ENCODE data around the gene CLDN9.

Gene CLDN9

GRCh38 chr16:3047387-3047720, 34.6 kb downstream of the CLDN9 start:
- H3K9me3 ChIP-seq (ENCODE audit: control insufficient read depth, insufficient read depth, low read length) = no peaks in the 10 kb centered on the region
- no peaks in the 10 kb centered on the region for H3K79me2 ChIP-seq (ENCODE audit: control insufficient read depth, low read length)
- TF ChIP-seq EZH2phosphoT487 (IDR thresholded peaks at IDR 0.05; ENCODE audit: borderline replicate concordance, low read length) = no peak
- TF ChIP-seq CTCF (IDR thresholded peaks at IDR 0.05; ENCODE audit: low read depth, low read length, poor library complexity, severe bottlenecking) = no peak
- H3F3A ChIP-seq (ENCODE audit: control insufficient read depth, insufficient read depth) = peaks cover 12% of the 10 kb centered on the region; the same call in 1 of the 2 replicates
- H3K4me2 ChIP-seq (ENCODE audit: low read length) = no peak overlapping the region
- no peak overlapping the region for H3K4me3 ChIP-seq (ENCODE audit: low read length)
- H3K27ac ChIP-seq (ENCODE audit: low read depth, low read length) = no peak overlapping the region
- no peaks in the 10 kb centered on the region for H3K9me2 ChIP-seq (replicated peaks; ENCODE audit: control insufficient read depth, low read length)
- H3K27me3 ChIP-seq (ENCODE audit: control insufficient read depth, low read length) = peaks cover 22% of the 10 kb centered on the region
- H3K36me3 ChIP-seq (ENCODE audit: control insufficient read depth, low read length) = no peaks in the 10 kb centered on the region
- H3K4me1 ChIP-seq (ENCODE audit: control insufficient read depth, low read length) = peaks cover 41% of the 10 kb centered on the region
- H4K20me1 ChIP-seq (ENCODE audit: control insufficient read depth, insufficient read depth, low read depth, low read length) = no peaks in the 10 kb centered on the region

DNA sequence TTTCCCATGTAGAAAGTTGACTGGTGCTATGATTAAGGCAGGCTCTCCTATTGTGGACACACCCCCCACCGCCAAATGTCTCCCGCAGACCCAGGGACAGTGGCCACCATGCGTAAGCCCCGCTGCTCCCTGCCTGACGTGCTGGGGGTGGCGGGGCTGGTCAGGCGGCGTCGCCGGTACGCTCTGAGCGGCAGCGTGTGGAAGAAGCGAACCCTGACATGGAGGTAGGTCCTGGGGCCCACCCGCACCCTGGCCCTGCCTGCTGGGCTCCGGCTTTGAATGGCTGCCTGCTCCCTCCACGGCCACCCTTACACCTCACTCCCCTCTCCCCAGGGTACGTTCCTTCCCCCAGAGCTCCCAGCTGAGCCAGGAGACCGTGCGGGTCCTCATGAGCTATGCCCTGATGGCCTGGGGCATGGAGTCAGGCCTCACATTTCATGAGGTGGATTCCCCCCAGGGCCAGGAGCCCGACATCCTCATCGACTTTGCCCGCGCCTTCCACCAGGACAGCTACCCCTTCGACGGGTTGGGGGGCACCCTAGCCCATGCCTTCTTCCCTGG, 37.3 kb downstream of the CLDN9 start:
- TF ChIP-seq EZH2phosphoT487 (IDR thresholded peaks at IDR 0.05; ENCODE audit: borderline replicate concordance, low read length) = no peak
- TF ChIP-seq CTCF (IDR thresholded peaks at IDR 0.05; ENCODE audit: low read depth, low read length, poor library complexity, severe bottlenecking) = no peak
- H4K20me1 ChIP-seq (ENCODE audit: control insufficient read depth, insufficient read depth, low read depth, low read length) = no peaks in the 10 kb centered on the region

DNA sequence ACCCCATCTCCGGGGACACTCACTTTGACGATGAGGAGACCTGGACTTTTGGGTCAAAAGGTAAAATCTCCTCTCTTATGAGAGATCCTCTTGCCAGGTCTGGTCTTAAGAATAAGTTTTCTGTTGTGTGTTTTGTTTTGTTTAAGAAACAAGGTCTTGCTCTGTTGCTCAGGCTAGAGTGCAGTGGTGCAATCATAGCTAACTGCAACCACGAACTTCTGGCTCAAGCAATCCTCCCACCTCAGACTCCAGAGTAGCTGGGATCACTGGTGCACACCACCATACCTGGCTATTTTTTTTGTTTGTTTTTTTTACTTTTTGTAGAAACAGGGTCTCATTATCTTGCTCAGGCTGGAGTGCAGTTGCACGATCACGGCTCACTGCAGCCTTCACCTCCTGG, 37.8 kb downstream of the CLDN9 start:
- no peaks in the 10 kb centered on the region for H3K79me2 ChIP-seq (ENCODE audit: control insufficient read depth, low read length)

More for the DNA sequence above, 37.3 kb downstream of the CLDN9 start:
- Histone ChIP-seq H3K79me2 (ENCODE audit: control insufficient read depth, low read length) (no peaks in the 10 kb centered on the region), H3K4me2 (ENCODE audit: low read length) (peak overlapping the region; percentile 59), H3K4me3 (ENCODE audit: low read length) (peak overlapping the region; percentile 23), H3K9me3 (ENCODE audit: control insufficient read depth, insufficient read depth, low read length) (no peaks in the 10 kb centered on the region), H3K27ac (ENCODE audit: low read depth, low read length) (peak overlapping the region; percentile 7), H3K27me3 (ENCODE audit: control insufficient read depth, low read length) (peaks cover 22% of the 10 kb centered on the region), H3K36me3 (ENCODE audit: control insufficient read depth, low read length) (no peaks in the 10 kb centered on the region), H3F3A (ENCODE audit: control insufficient read depth, insufficient read depth) (0 out of 2 replicates have a peak, but pooled peaks cover 6% of the 10 kb centered on the region), H3K9me2 (replicated peaks; ENCODE audit: control insufficient read depth, low read length) (no peaks in the 10 kb centered on the region), H3K4me1 (ENCODE audit: control insufficient read depth, low read length) (peaks cover 42% of the 10 kb centered on the region)

More for the DNA sequence above, 37.8 kb downstream of the CLDN9 start:
- TF ChIP-seq CTCF (IDR thresholded peaks at IDR 0.05; ENCODE audit: low read depth, low read length, poor library complexity, severe bottlenecking) = no peak
- H3F3A ChIP-seq (ENCODE audit: control insufficient read depth, insufficient read depth) = 0 out of 2 replicates have a peak, but pooled peaks cover 8% of the 10 kb centered on the region
- H3K4me3 ChIP-seq (ENCODE audit: low read length) = peak overlapping the region; percentile 23
- H3K27ac ChIP-seq (ENCODE audit: low read depth, low read length) = peak overlapping the region; percentile 7
- peak overlapping the region; percentile 59 for H3K4me2 ChIP-seq (ENCODE audit: low read length)
- H3K4me1 ChIP-seq (ENCODE audit: control insufficient read depth, low read length) = peaks cover 43% of the 10 kb centered on the region
- H3K9me3 ChIP-seq (ENCODE audit: control insufficient read depth, insufficient read depth, low read length) = no peaks in the 10 kb centered on the region
- no peaks in the 10 kb centered on the region for H3K36me3 ChIP-seq (ENCODE audit: control insufficient read depth, low read length)
- H3K9me2 ChIP-seq (replicated peaks; ENCODE audit: control insufficient read depth, low read length) = no peaks in the 10 kb centered on the region
- H4K20me1 ChIP-seq (ENCODE audit: control insufficient read depth, insufficient read depth, low read depth, low read length) = no peaks in the 10 kb centered on the region
- H3K27me3 ChIP-seq (ENCODE audit: control insufficient read depth, low read length) = peaks cover 20% of the 10 kb centered on the region
